ENCODE results near the gene CD27. TPM values are rescaled to one million over a fixed set of nuclear protein-coding genes. Genes with fewer than 3 reads are reported as not detected.
"Not testable (repeated sequence)": the region's sequence is repeated elsewhere in the genome, so short reads cannot be mapped to it uniquely, and the experiment has no call there.

The CD27 gene
- 0.34 TPM for polyA plus RNA-seq (2013, experiment 1 of 2; ENCODE audit: insufficient read length)
- polyA plus RNA-seq (2013, experiment 2 of 2; ENCODE audit: insufficient read length), result 0.18 TPM

- DNase-seq, result no peak
Observed at GRCh38 chr12:6444704-6445688, at the start of gene CD27. TSS of gene CD27 (plus strand) at chr12:6444955. CDS start at chr12:6445096, 141 bp downstream.

DNA sequence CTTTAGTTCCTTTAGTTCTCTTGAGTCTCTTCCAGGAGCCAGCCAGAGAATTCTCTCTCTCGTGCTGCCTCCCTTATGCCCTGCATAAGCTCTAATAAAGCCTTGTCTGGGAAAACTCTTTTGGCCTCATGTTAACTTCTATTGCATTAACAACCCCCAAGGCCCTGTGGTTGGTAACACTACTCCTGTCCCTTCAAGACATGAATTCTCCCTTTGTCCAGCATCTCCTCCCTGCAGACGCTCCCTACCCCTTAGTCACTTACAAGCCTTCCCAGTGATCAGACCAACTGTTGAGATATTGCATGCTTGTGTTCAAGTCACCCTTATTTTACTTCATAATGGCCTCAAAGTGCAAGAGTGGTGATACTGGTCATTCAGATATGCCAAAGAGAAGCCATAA is 48.7 kb upstream of the CD27 start:
- DNase-seq, result no peak

DNA sequence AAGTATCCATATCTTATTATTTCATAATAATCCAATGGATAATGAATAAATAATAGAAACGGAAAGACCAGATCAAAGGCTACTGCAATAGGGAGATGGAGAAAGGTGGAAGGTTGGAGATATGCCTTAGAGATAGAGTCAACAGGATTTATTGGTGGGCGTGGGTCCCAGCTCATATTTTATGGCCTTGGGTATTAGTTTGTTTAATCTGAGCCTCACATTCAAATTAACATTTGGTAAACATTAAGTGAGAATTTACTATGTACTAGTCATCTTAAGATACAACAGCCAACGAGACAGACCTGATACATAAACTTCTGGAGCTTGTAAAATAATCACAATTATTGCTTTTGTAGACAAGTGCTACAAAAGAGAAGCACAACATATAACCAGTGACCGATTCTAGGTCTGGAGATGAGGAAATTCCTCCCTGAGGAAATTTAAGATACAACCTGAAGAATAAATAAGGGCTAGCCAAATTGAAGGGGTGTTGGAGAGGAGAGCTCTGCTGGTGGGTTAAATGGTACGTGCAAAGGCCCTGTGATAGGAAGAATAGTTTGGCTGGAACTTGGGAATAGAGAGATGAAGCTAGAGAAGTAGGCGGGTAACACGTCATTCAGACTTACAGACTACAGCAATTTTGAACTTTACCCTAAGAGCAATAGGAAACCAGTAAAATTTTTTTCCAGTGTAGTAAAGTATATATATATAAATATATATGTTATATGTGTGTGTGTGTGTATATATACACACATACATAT is 44.7 kb upstream of the CD27 start:
- DNase-seq, result no peak

DNA sequence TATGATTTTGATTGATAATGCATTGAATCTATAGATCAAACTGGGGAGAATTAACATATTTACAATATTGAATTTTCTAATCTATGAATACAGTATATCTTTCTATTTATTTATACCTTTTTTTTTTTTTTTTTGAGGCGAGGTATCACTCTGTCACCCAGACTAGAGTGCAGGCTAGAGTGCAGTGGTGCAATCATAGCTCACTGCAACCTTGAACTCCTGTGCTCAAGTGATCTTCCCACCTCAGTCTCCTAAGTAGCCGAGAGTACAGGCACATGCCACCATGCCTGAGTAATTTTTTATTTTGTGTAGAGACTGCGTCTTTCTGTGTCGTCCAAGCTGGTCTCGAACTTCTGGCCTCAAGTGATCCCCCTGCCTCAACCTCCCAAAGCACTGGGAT is 40.4 kb upstream of the CD27 start:
- no peak for DNase-seq

DNA sequence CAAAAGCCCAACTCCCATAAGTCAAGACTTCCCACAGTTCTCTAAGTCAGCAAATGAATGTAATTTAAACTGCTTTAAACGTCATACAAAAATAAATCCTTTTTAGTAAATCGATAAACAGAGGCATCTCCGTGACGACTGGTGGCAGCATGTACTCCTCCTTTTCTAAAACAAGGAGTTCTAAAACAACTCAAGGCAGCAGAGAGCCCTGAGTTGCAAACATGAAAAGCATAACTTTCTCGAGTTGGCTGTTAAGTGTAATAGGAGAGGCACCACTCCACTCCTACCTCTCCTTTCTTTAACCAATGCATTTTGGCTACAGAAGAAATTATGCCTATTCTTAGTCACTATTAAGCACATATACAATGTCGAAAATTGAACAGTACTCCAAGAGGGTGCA is 38.8 kb upstream of the CD27 start:
- no peak for DNase-seq

DNA sequence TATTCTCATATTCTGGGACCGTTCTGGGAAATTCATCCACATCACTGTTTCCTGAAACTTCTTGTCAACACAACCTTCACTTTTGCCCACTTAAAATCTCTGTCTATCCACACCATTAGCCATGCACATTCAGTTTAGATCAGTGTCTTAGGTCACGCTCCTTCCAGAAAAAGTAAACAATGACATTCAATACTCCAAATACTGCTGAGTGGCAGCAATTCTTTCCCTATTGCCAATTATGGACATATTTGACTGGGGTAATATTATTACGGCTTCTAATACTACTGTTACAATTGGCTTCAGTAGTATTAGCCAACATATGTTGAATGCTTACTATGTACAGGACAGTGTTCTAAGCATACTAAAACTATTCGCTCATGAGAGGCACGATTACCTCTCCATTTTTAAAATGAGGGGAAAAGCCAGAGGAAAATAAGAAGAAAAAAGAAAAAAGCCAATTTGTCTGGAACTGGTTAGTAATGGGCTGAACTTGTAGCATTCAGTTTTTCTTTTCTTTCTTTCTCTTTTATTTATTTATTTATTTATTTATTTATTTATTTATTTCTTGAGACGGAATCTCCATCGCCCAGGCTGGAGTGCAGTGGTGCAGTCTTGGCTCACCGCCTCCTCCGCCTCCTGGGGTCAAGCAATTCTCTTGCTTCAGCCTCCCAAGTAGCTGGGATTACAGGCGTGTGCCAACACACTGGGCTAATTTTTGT is 37.4 kb upstream of the CD27 start:
- DNase-seq, result no peak

DNA sequence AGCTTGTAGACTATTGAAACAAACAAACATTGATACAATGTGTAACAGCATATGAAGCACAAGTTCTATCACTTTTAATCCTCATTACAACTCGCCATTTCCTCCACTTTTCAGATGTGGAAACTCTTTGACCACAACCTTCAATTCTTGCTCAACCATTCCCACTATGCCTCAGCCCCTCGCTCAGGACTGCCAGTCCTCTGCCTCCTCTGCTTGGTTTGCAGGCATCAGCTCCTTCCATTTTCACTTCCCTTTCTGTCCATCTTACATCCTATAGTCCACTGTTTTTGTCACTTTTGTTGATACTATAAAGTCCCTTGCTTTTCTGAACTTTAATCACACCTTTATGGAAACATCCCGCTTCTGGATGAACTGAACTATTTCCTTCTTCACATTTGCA is 28.2 kb upstream of the CD27 start:
- no peak for DNase-seq

DNA sequence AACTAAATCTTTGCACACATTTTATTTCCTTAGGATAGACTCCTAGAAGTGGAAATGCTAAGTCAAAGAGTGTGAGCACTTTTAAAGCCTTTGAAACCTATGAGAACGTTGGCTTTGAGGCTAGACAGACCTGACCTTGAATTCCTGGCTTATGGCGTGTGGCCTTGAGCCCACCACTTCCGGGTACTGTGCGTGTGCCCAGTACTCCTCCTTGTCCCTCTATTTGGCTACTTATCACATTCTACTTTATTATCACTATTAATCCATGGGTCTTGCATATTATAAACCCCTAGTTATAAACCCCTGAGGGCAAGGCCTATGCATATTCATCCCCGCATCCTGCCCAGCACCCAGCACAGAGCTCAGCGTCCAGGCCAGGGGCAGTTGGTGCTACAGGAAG is 26.0 kb upstream of the CD27 start:
- no peak for DNase-seq

- no peak for DNase-seq
Observed at GRCh38 chr12:6420364-6420763, 24.4 kb upstream of the CD27 start.

DNA sequence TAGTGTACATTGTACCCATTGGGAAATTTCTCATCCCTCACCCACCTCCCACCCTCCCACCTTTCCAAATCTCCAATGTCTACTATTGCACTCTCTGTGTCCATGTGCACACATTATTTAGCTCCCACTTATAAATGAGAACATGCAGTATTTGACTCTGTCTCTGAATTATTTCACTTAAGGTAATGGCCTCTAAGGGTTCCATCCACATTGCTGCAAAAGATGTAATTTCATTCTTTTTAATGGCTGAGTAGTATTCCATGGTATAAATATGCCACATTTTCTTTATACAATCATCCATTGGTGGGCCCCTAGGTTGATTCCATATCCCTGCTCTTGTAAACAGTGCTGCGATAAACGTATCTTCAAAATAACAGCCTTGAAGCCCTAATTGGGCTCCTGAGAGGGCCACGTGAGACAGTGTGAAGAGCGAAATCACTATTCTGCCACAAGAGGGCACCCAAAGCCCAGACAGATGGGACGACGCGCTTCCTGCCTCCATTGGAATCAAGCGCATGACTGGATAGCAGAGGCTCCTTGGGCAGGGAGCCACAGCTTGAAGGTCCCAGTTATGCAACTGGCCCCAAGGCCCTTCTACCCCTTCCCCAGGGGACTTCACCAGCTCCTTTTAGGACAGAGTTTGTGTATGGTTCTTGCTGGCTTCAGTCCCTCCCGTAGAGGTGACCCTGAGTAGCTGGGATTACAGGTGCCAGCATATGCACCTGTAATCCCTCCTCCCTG is 21.3 kb upstream of the CD27 start:
- peak; percentile 89 for DNase-seq

DNA sequence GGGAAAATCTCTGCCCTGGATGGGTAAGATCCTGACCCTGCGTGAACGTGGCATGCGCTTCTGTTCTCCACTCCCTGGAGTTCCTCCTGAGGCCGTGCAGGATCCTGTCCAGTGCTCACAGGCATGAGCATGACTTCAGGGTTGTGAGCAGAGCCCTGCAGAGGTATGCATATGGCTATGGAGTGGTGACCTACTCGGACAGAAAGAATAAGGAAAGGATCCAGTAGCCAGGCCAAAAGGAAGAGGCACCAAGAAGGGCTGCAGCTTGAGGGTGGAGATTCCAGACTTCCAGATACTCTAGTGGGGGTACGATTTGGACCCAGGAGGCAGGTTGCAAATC is 20.8 kb upstream of the CD27 start:
- DNase-seq, result no peak

- DNase-seq, result no peak
Observed at GRCh38 chr12:6424866-6425265, 19.9 kb upstream of the CD27 start.

DNA sequence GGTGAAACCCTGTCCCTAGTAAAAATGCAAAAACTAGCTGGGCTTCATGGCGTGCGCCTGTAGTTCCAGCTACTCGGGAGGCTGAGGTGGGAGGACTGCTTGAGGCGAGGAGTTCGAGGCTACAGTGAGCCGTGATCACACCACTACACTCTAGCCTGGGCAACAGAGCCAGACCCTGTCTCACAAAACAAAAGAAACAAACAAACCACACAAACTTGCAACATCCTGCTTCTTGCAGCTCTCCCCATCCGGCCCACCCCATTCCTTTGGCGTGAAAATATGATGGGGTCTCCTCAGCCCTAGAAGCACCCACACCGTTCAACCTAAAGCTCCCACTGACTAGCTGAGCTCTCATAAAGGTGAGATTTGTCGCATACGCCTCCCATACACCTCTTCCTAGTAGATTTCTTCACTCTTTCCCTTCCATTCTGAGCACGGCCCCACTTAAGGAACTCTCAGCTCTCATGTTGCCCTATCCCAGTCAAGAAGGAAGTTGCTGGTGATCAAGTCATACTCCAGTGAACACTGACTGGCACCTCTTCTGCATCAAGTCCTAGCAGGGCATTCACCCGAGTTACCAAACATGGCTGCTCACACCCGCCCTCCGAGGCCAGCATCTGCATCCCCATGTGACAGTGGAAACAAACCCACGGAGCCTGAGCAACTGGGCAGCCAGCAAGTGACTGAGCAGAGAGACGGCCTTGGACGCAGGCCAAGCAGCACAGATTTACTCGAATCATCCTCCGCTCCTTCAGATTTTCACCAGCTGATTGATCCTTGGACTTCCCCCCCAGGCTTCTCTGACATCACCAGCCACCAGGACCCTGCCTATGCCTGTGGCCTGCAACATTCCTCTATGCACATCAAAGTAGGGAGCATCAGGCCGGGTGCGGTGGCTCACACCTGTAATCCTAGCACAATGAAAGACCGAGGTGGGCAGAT is 18.9 kb upstream of the CD27 start:
- no peak for DNase-seq

DNA sequence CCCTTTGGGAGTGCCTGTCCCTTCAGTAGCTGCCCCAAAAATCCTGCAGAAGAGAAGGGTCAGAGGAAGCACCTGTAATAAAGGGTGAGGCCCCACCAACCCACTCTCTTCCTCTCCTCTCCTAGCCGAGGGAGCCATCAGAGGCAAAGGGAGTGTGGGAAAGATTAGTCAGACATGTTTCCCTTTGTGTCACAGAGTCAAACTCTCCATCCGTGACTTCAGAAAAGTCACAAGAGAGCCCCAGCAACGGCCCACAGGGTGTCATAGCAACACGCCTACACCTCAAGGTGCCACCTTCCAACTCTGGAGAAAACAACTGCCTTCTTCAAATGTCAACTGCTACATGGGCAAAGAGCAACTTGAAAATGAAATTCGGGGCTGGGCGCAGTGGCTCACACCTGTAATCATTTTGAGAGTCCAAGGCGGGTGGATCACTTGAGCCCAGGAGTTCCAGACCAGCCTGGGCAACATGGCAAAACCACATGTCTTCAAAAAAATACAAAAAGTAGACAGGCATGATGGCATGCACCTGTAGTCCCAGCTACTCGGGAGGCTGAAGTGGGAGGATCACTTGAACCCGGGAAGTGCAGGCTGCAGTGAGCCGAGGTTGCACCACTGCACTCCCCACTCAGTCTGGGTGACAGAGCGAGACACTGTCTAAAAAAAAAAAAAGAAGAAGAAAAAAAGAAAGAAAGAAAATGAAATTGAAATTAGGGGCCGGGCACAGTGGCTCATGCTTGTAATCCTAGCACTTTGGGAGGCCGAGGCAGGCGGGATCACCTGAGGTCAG is 17.7 kb upstream of the CD27 start:
- no peak for DNase-seq

DNA sequence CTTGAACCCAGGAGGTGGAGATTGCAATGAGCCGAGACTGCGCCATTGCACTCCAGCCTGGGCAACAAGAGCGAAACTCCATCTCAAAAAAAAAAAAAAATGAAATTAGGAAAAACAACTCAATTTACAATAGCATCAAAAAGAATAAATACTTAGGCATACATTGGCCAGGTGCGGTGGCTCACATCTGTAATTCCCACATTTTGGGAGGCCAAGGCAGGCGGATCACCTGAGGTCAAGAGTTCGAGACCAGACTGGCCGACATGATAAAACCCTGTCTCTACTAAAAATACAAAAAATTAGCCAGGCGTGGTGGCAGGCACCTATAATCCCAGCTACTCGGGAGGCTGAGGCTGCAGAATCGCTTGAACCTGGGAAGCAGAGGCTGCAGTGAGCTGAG is 17.0 kb upstream of the CD27 start:
- not testable (repeated sequence) for DNase-seq

GRCh38 chr12:6428326-6428725 is 16.4 kb upstream of the CD27 start:
- DNase-seq, result no peak

GRCh38 chr12:6430124-6430989 is 14.4 kb upstream of the CD27 start:
- peak; percentile 95 for DNase-seq

GRCh38 chr12:6432991-6433390 is 11.8 kb upstream of the CD27 start:
- DNase-seq, result no peak
